ENCODE measurements around the gene CCL16. TPM values are rescaled to one million over a fixed set of nuclear protein-coding genes. Genes with fewer than 3 reads are reported as not detected.

CCL16 gene
- polyA plus RNA-seq, 1 donor (not counting 4 experiments of a cell fraction or from before 2014, with no cell fraction given), result not detected

GRCh38 chr17:35934760-35935159, 46.5 kb downstream of the CCL16 start:
- Histone ChIP-seq H3K36me3 (ENCODE audit: control insufficient read depth in 2 of 2, extremely low read depth in 1 of 2, insufficient read depth in 2 of 2, low read length in 2 of 2) (no peaks in the 10 kb centered on the region), H3K27ac (ENCODE audit: control insufficient read depth, insufficient read depth, low read length) (no peak overlapping the region), H3K4me2 (ENCODE audit: control insufficient read depth, extremely low read depth, insufficient read depth, low read depth, low read length) (no peak overlapping the region), H3K9ac (ENCODE audit: control insufficient read depth, extremely low read depth, insufficient read depth, low read length) (no peak overlapping the region), H4K20me1 (ENCODE audit: control insufficient read depth, extremely low read depth, insufficient read depth, low read length) (no peaks in the 10 kb centered on the region), H3K79me2 (ENCODE audit: control insufficient read depth, insufficient read depth, low read length) (no peaks in the 10 kb centered on the region), H2AFZ (ENCODE audit: control insufficient read depth, low read length) (no peak overlapping the region), H3K4me1 (ENCODE audit: control insufficient read depth, extremely low read depth, insufficient read depth, low read length) (peaks cover 3% of the 10 kb centered on the region), H3K27me3 (ENCODE audit: control insufficient read depth, extremely low read depth, insufficient read depth, low read length) (no peaks in the 10 kb centered on the region), H3K9me3 (ENCODE audit: control insufficient read depth, low read depth, low read length) (no peaks in the 10 kb centered on the region), H3K9me1 (ENCODE audit: control insufficient read depth, extremely low read depth, insufficient read depth, low read length) (no peaks in the 10 kb centered on the region), H3K4me3 (ENCODE audit: control insufficient read depth in 2 of 3, extremely low read depth in 1 of 3, insufficient read depth in 2 of 3, low read depth in 1 of 3, low read length in 3 of 3) (no peak overlapping the region)
- DNase-seq (ENCODE audit: low read depth, low spot score) (no peak), FAIRE-seq (no peak)
- TF ChIP-seq CTCF (optimal IDR thresholded peaks at IDR 0.05 in 1 of 3, IDR thresholded peaks at IDR 0.05 in 1 of 3, conservative IDR thresholded peaks at IDR 0.05 in 1 of 3; ENCODE audit: extremely low read depth in 1 of 3, insufficient read depth in 2 of 3, low read length in 3 of 3) (no peak), EZH2 (IDR thresholded peaks at IDR 0.05; ENCODE audit: low read length) (no peak)
- dilution Hi-C loops (cut with MboI; ENCODE audit: extremely low pct_ligation_motif_present, low sequenced_read_pairs), result no loop called here

- Histone ChIP-seq H3K79me2 (ENCODE audit: control insufficient read depth, insufficient read depth, low read length) (no peaks in the 10 kb centered on the region), H3K36me3 (ENCODE audit: control insufficient read depth in 2 of 2, extremely low read depth in 1 of 2, insufficient read depth in 2 of 2, low read length in 2 of 2) (no peaks in the 10 kb centered on the region), H3K4me2 (ENCODE audit: control insufficient read depth, extremely low read depth, insufficient read depth, low read depth, low read length) (no peak overlapping the region), H3K9me3 (ENCODE audit: control insufficient read depth, low read depth, low read length) (no peaks in the 10 kb centered on the region), H3K4me1 (ENCODE audit: control insufficient read depth, extremely low read depth, insufficient read depth, low read length) (peaks cover 3% of the 10 kb centered on the region), H3K27ac (ENCODE audit: control insufficient read depth, insufficient read depth, low read length) (no peak overlapping the region), H3K9me1 (ENCODE audit: control insufficient read depth, extremely low read depth, insufficient read depth, low read length) (no peaks in the 10 kb centered on the region), H3K9ac (ENCODE audit: control insufficient read depth, extremely low read depth, insufficient read depth, low read length) (no peak overlapping the region), H3K4me3 (ENCODE audit: control insufficient read depth in 2 of 3, extremely low read depth in 1 of 3, insufficient read depth in 2 of 3, low read depth in 1 of 3, low read length in 3 of 3) (no peak overlapping the region), H4K20me1 (ENCODE audit: control insufficient read depth, extremely low read depth, insufficient read depth, low read length) (no peaks in the 10 kb centered on the region), H3K27me3 (ENCODE audit: control insufficient read depth, extremely low read depth, insufficient read depth, low read length) (no peaks in the 10 kb centered on the region), H2AFZ (ENCODE audit: control insufficient read depth, low read length) (no peak overlapping the region)
- DNase-seq (ENCODE audit: low read depth, low spot score) (no peak), FAIRE-seq (no peak)
- TF ChIP-seq CTCF (optimal IDR thresholded peaks at IDR 0.05 in 1 of 3, IDR thresholded peaks at IDR 0.05 in 1 of 3, conservative IDR thresholded peaks at IDR 0.05 in 1 of 3; ENCODE audit: extremely low read depth in 1 of 3, insufficient read depth in 2 of 3, low read length in 3 of 3) (no peak), EZH2 (IDR thresholded peaks at IDR 0.05; ENCODE audit: low read length) (no peak)
- dilution Hi-C loops (cut with MboI; ENCODE audit: extremely low pct_ligation_motif_present, low sequenced_read_pairs), result no loop called here
Measured at GRCh38 chr17:35932586-35932985, 48.7 kb downstream of the CCL16 start.

Data from keratinocyte (primary cell).